HCT116 (cell line): Measurements from ENCODE around the gene COX4I2. TPM values are rescaled to one million over a fixed set of nuclear protein-coding genes. Genes with fewer than 3 reads are reported as not detected.

ENCODE experiments used
- ATAC-seq: fragments of 200-7000 bp; cut with Tn5 transposase; 2 replicates; pipeline ENCODE4 v1.9.1; 2020; ENCODE audit warnings: mild to moderate bottlenecking, moderate library complexity
- BruUV-seq: library from RNA; stranded (reverse); fragments of 400-500 nt; replicated peaks from 2 replicates; lab custom pipeline; 2021; lab: Mats Ljungman, UMichigan
- CTCF ChIA-PET: fragments of 300-600 bp; sonication (Branson Sonifier 250); formaldehyde crosslinking; loops from one replicate; lab custom pipeline; 2021; ENCODE audit warnings: antibody characterized with exemption; lab: Charles Lee
- POLR2A ChIA-PET: fragments of 300-600, 350-600 bp; sonication (Branson Sonifier 250); formaldehyde crosslinking; loops from one replicate; lab custom pipeline; 2021; ENCODE audit warnings: antibody characterized with exemption; lab: Charles Lee
- RAD21 ChIA-PET, 2 experiments: fragments of 300-600 bp; sonication (Branson Sonifier 250); formaldehyde crosslinking; loops; one replicate each; lab custom pipeline; 2023; ENCODE audit warnings: low total read pairs in 2 of 2; ENCODE audit not compliant: uncharacterized antibody in 2 of 2, unreplicated experiment in 2 of 2, low non-redundant PET in 1 of 2; lab: Charles Lee
- DNase-seq: peaks from one replicate; pipeline ENCODE4 v3.0.0-alpha.2; 2010; ENCODE audit warnings: low read depth, low spot score
- H2AFZ ChIP-seq: fragments of 200-600 bp; shearing (Covaris generic), sonication (generic); 2 replicates; pipeline ENCODE4 v1.6.1; 2017; ENCODE audit warnings: low read depth, mixed run types, mixed read lengths, antibody characterized with exemption, low read length; ENCODE audit not compliant: poor library complexity, severe bottlenecking
- H3K27ac ChIP-seq: 2 replicates; pipeline ENCODE4 v1.5.1; 2012; ENCODE audit warnings: low read depth, low read length
- H3K27me3 ChIP-seq: fragments of 200-600 bp; sonication (generic); 2 replicates; pipeline ENCODE4 v1.6.1; 2016; ENCODE audit warnings: mixed run types, low read length, mixed read lengths; ENCODE audit not compliant: insufficient read depth
- H3K36me3 ChIP-seq, 2 experiments: fragments of 200-500 bp in 1 of 2; fragments of 200-600 bp in 1 of 2; sonication (Bioruptor generic) in 1 of 2; sonication (generic) in 1 of 2; 2 replicates each; pipeline versions ENCODE4 v1.5.1 to v1.6.1; 2014 to 2016; ENCODE audit warnings: low read length in 2 of 2, inconsistent platforms in 1 of 2, mixed read lengths in 1 of 2, mixed run types in 1 of 2; ENCODE audit not compliant: insufficient read depth in 2 of 2, control insufficient read depth in 1 of 2
- H3K4me1 ChIP-seq, 2 experiments: fragments of 200-600 bp in 1 of 2; sonication (generic) in 1 of 2; 2 replicates each; pipeline versions ENCODE4 v1.5.1 to v1.6.1; 2012 to 2017; ENCODE audit warnings: low read length in 2 of 2, inconsistent platforms in 1 of 2, mild to moderate bottlenecking in 1 of 2, mixed read lengths in 1 of 2, mixed run types in 1 of 2, moderate library complexity in 1 of 2; ENCODE audit not compliant: insufficient read depth in 2 of 2, control insufficient read depth in 1 of 2
- H3K4me2 ChIP-seq: fragments of 200-600 bp; sonication (generic); 2 replicates; pipeline ENCODE4 v1.6.1; 2017; ENCODE audit warnings: mixed run types, low read length, mixed read lengths
- H3K4me3 ChIP-seq, 2 experiments: fragments of 200-600 bp in 1 of 2; sonication (generic) in 1 of 2; replicated peaks in 1 of 2; 2 replicates each; pipeline ENCODE4 v1.5.1; 2011 to 2016; ENCODE audit warnings: low read length in 2 of 2, control low read depth in 1 of 2, low read depth in 1 of 2, mild to moderate bottlenecking in 1 of 2, mixed read lengths in 1 of 2, mixed run types in 1 of 2
- H3K79me2 ChIP-seq: fragments of 200-600 bp; sonication (generic); 2 replicates; pipeline ENCODE4 v1.6.1; 2017; ENCODE audit warnings: mild to moderate bottlenecking, mixed run types, low read length, moderate library complexity, mixed read lengths; ENCODE audit not compliant: insufficient read depth
- H3K9ac ChIP-seq: fragments of 200-600 bp; sonication (generic); 2 replicates; pipeline ENCODE4 v1.6.1; 2016; ENCODE audit warnings: low read length, mixed read lengths
- H3K9me2 ChIP-seq: fragments of 200-600 bp; sonication (generic), shearing (Covaris generic); 2 replicates; pipeline ENCODE4 v1.6.1; 2017; ENCODE audit warnings: mixed run types, mild to moderate bottlenecking, moderate library complexity; ENCODE audit not compliant: insufficient read depth
- H3K9me3 ChIP-seq, 2 experiments: fragments of 200-500 bp in 1 of 2; fragments of 200-600 bp in 1 of 2; sonication (Bioruptor generic) in 1 of 2; sonication (generic) in 1 of 2; 2 replicates each; pipeline ENCODE4 v1.6.1; 2014 to 2017; ENCODE audit warnings: low read length in 2 of 2, mixed read lengths in 2 of 2, inconsistent platforms in 1 of 2, low read depth in 1 of 2, mild to moderate bottlenecking in 1 of 2, mixed run types in 1 of 2, moderate library complexity in 1 of 2; ENCODE audit not compliant: control insufficient read depth in 1 of 2, insufficient read depth in 1 of 2
- H4K20me1 ChIP-seq: fragments of 200-600 bp; sonication (generic), shearing (Covaris generic); 2 replicates; pipeline ENCODE4 v1.6.1; 2017; ENCODE audit warnings: mixed run types, mild to moderate bottlenecking, moderate library complexity; ENCODE audit not compliant: insufficient read depth
- CBX3 ChIP-seq: IDR thresholded peaks from 2 replicates; pipeline ENCODE4 v1.6.1; 2012; ENCODE audit warnings: low read depth
- CEBPB ChIP-seq: IDR thresholded peaks from 2 replicates; pipeline ENCODE4 v1.6.1; 2012; ENCODE audit warnings: low read depth
- CTCF ChIP-seq, 3 experiments: fragments of 200-600 bp in 1 of 3; sonication (generic) in 1 of 3; IDR thresholded peaks in 2 of 3; conservative IDR thresholded peaks in 1 of 3; 2 replicates each; pipeline ENCODE4 v1.5.1; 2012 to 2017; ENCODE audit warnings: low read depth in 2 of 3, low read length in 2 of 3, antibody characterized with exemption in 1 of 3, borderline replicate concordance in 1 of 3, control low read depth in 1 of 3, mild to moderate bottlenecking in 1 of 3, mixed read lengths in 1 of 3, mixed run types in 1 of 3, moderate library complexity in 1 of 3; ENCODE audit not compliant: insufficient read depth in 1 of 3
- EGR1 ChIP-seq: IDR thresholded peaks from 2 replicates; pipeline ENCODE4 v1.6.1; 2012; ENCODE audit warnings: low read depth
- ELF1 ChIP-seq: IDR thresholded peaks from 2 replicates; pipeline ENCODE4 v1.6.1; 2012; ENCODE audit warnings: low read depth, borderline replicate concordance
- FOSL1 ChIP-seq: IDR thresholded peaks from 2 replicates; pipeline ENCODE4 v1.6.1; 2012; ENCODE audit warnings: low read depth
- JUND ChIP-seq: IDR thresholded peaks from 2 replicates; pipeline ENCODE4 v1.6.1; 2012
- MAX ChIP-seq: IDR thresholded peaks from 2 replicates; pipeline ENCODE4 v1.6.1; 2012
- RAD21 ChIP-seq: IDR thresholded peaks from 2 replicates; pipeline ENCODE4 v1.6.1; 2012; ENCODE audit warnings: low read depth, mild to moderate bottlenecking
- REST ChIP-seq: IDR thresholded peaks from 2 replicates; pipeline ENCODE4 v1.6.1; 2012; ENCODE audit warnings: low read depth
- SIN3A ChIP-seq: IDR thresholded peaks from 2 replicates; pipeline ENCODE4 v1.6.1; 2012; ENCODE audit warnings: low read depth
- SP1 ChIP-seq: IDR thresholded peaks from 2 replicates; pipeline ENCODE4 v1.6.1; 2012; ENCODE audit warnings: low read depth
- SRF ChIP-seq: IDR thresholded peaks from 2 replicates; pipeline ENCODE4 v1.6.1; 2012; ENCODE audit warnings: low read depth
- TCF7L2 ChIP-seq: IDR thresholded peaks from 2 replicates; pipeline ENCODE4 v1.7.0; 2011; ENCODE audit warnings: borderline replicate concordance, inconsistent platforms; ENCODE audit not compliant: insufficient read depth, insufficient read length; ENCODE audit errors: extremely low read depth
- YY1 ChIP-seq: IDR thresholded peaks from 2 replicates; pipeline ENCODE4 v1.6.1; 2011; ENCODE audit warnings: low read length, low read depth, moderate library complexity, mild to moderate bottlenecking; ENCODE audit not compliant: insufficient replicate concordance; ENCODE audit errors: extremely low read depth
- ZNF274 ChIP-seq: fragments of 200-500 bp; sonication (Bioruptor generic); IDR thresholded peaks from 2 replicates; pipeline ENCODE4 v1.6.1; 2014; ENCODE audit warnings: mild to moderate bottlenecking, low read depth, low read length, inconsistent platforms
- intact Hi-C: fragments of 100-400 bp; cut with micrococcal nuclease; formaldehyde crosslinking; loops from 2 replicates; pipeline ENCODE4 v1.10.0; 2022
- total RNA-seq: library from RNA; stranded (reverse); gene quantifications from one replicate; pipeline ENCODE4 v1.2.1, GENCODE V29; 2021; ENCODE audit not compliant: unreplicated experiment

Gene COX4I2
- total RNA-seq, 1 experiment from 2014 or later: not detected

GRCh38 chr20:31654534-31654933, 16.8 kb downstream of the COX4I2 start:
- POLR2A ChIA-PET: no interaction called here
- H2AFZ ChIP-seq: no peak overlapping the region
- H3K27ac ChIP-seq: no peak overlapping the region
- H3K9me3 ChIP-seq: no peaks in the 10 kb centered on the region
- intact Hi-C loops: no loop called here
- RAD21 ChIA-PET: interaction anchor here (0.6 to 0.8 kb wide), 2 partner anchors 10 to 38 kb away, joined by 3 to 5 read pairs; no protein-coding TSS in a partner anchor
- H3K79me2 ChIP-seq: no peaks in the 10 kb centered on the region
- TF ChIP-seq RAD21 (no peak), CEBPB (no peak), REST (no peak), EGR1 (no peak), SRF (no peak), ELF1 (no peak), JUND (no peak), CBX3 (no peak), SP1 (no peak), CTCF (IDR thresholded peaks at IDR 0.05 in 2 of 3, conservative IDR thresholded peaks at IDR 0.05 in 1 of 3; ENCODE audit: borderline replicate concordance in 1 of 3, insufficient read depth in 1 of 3, low read depth in 2 of 3, low read length in 2 of 3) (no peak), YY1 (no peak), ZNF274 (no peak), SIN3A (no peak), FOSL1 (no peak), MAX (no peak), TCF7L2 (no peak)
- no peak overlapping the region for H3K4me2 ChIP-seq
- H4K20me1 ChIP-seq: no peaks in the 10 kb centered on the region
- CTCF ChIA-PET: no interaction called here
- ATAC-seq (no peak), DNase-seq (no peak)
- no TSS peak for BruUV-seq
- H3K9me2 ChIP-seq: no peaks in the 10 kb centered on the region
- no peaks in the 10 kb centered on the region; a peak in 1 of 4 replicates for H3K36me3 ChIP-seq
- no peaks in the 10 kb centered on the region for H3K27me3 ChIP-seq
- peaks cover 0 to 2% of the 10 kb centered on the region in 2 experiments; a peak in 1 of 4 replicates for H3K4me1 ChIP-seq
- H3K4me3 ChIP-seq: no peak overlapping the region
- no peak overlapping the region for H3K9ac ChIP-seq
